Neural cell (in vitro differentiated cells): Measurements from ENCODE around the gene GJB2. TPM values are rescaled to one million over a fixed set of nuclear protein-coding genes. Genes with fewer than 3 reads are reported as not detected.

Source experiments
- H2AFZ ChIP-seq: fragments of 200-600, 300-800 bp; sonication (generic), shearing (Covaris generic); 2 replicates; pipeline ENCODE4 v1.6.0; 2014; ENCODE audit warnings: low read depth, mild to moderate bottlenecking, antibody characterized with exemption, low read length, moderate library complexity
- H3F3A ChIP-seq: fragments of 200-600 bp; shearing (Covaris generic); 2 replicates; pipeline ENCODE4 v1.6.1; 2016; ENCODE audit warnings: mild to moderate bottlenecking, moderate library complexity, mixed read lengths, antibody characterized with exemption, low read length; ENCODE audit not compliant: insufficient read depth, poor library complexity, severe bottlenecking
- H3K27ac ChIP-seq: fragments of 200-600, 300-800 bp; sonication (generic), shearing (Covaris generic); 2 replicates; pipeline ENCODE4 v1.5.1; 2014; ENCODE audit warnings: mild to moderate bottlenecking, low read length, moderate library complexity
- H3K27me3 ChIP-seq: fragments of 300-800, 200-600 bp; sonication (generic), shearing (Covaris generic); 2 replicates; pipeline ENCODE4 v1.6.0; 2014; ENCODE audit warnings: mild to moderate bottlenecking, low read depth, low read length, moderate library complexity; ENCODE audit not compliant: insufficient read depth
- H3K36me3 ChIP-seq: fragments of 300-800, 200-600 bp; sonication (generic), shearing (Covaris generic); 2 replicates; pipeline ENCODE4 v1.5.1; 2014; ENCODE audit warnings: mild to moderate bottlenecking, antibody characterized with exemption, low read length, moderate library complexity; ENCODE audit not compliant: insufficient read depth
- H3K4me2 ChIP-seq: fragments of 300-800, 200-600 bp; sonication (generic), shearing (Covaris generic); 2 replicates; pipeline ENCODE4 v1.6.0; 2014; ENCODE audit warnings: mild to moderate bottlenecking, low read length
- H3K4me3 ChIP-seq: fragments of 300-800, 200-600 bp; sonication (generic), shearing (Covaris generic); 2 replicates; pipeline ENCODE4 v1.5.1; 2014; ENCODE audit warnings: mild to moderate bottlenecking, low read length, moderate library complexity
- H3K79me2 ChIP-seq: fragments of 200-600 bp; shearing (Covaris generic); replicated peaks from 2 replicates; pipeline ENCODE4 v1.6.0; 2014; ENCODE audit warnings: mild to moderate bottlenecking, low read length, moderate library complexity; ENCODE audit not compliant: insufficient read depth
- H3K9ac ChIP-seq: fragments of 300-800, 200-600 bp; sonication (generic), shearing (Covaris generic); 2 replicates; pipeline ENCODE4 v1.6.1; 2016; ENCODE audit warnings: mild to moderate bottlenecking, low read length, mixed read lengths
- H3K9me2 ChIP-seq: fragments of 200-600 bp; shearing (Covaris generic); 2 replicates; pipeline ENCODE4 v1.6.1; 2016; ENCODE audit warnings: mild to moderate bottlenecking, low read length, mixed read lengths; ENCODE audit not compliant: insufficient read depth
- H3K9me3 ChIP-seq: fragments of 200-600, 300-800 bp; sonication (generic), shearing (Covaris generic); 2 replicates; pipeline ENCODE4 v1.6.1; 2016; ENCODE audit warnings: mild to moderate bottlenecking, mixed run types, low read length, moderate library complexity, mixed read lengths
- H4K20me1 ChIP-seq: fragments of 200-600 bp; shearing (Covaris generic); 2 replicates; pipeline ENCODE4 v1.6.1; 2016; ENCODE audit warnings: mild to moderate bottlenecking, mixed run types; ENCODE audit not compliant: insufficient read depth
- EP300 ChIP-seq: fragments of 450-650 bp; conservative IDR thresholded peaks from 2 replicates; pipeline ENCODE4 v1.6.1; 2014; ENCODE audit warnings: antibody characterized with exemption, mild to moderate bottlenecking, moderate library complexity; ENCODE audit not compliant: poor library complexity, severe bottlenecking
- EZH2 ChIP-seq: fragments of 200-600, 300-800 bp; shearing (Covaris generic), sonication (generic); IDR thresholded peaks from 2 replicates; pipeline ENCODE4 v1.6.1; 2014; ENCODE audit warnings: antibody characterized with exemption, low read length, borderline replicate concordance, mild to moderate bottlenecking; ENCODE audit not compliant: insufficient read depth, poor library complexity, severe bottlenecking
- MXI1 ChIP-seq: fragments of 450-650 bp; conservative IDR thresholded peaks from 2 replicates; pipeline ENCODE4 v1.6.1; 2014; ENCODE audit warnings: antibody characterized with exemption, mild to moderate bottlenecking; ENCODE audit not compliant: poor library complexity, severe bottlenecking
- POLR2AphosphoS5 ChIP-seq: IDR thresholded peaks from 2 replicates; pipeline ENCODE4 v1.6.1; 2012
- RAD21 ChIP-seq: fragments of 450-650 bp; conservative IDR thresholded peaks from 2 replicates; pipeline ENCODE4 v1.6.1; 2014; ENCODE audit warnings: antibody characterized with exemption, mild to moderate bottlenecking, moderate library complexity
- REST ChIP-seq: IDR thresholded peaks from 2 replicates; pipeline ENCODE4 v1.6.1; 2012; ENCODE audit warnings: borderline replicate concordance
- SMC3 ChIP-seq: fragments of 450-650 bp; conservative IDR thresholded peaks from 2 replicates; pipeline ENCODE4 v1.6.1; 2014; ENCODE audit warnings: antibody characterized with exemption, mild to moderate bottlenecking, moderate library complexity; ENCODE audit not compliant: poor library complexity
- TAF1 ChIP-seq: IDR thresholded peaks from 2 replicates; pipeline ENCODE4 v1.6.1; 2012; ENCODE audit warnings: low read depth
- polyA plus RNA-seq: library from polyadenylated mRNA; depleted of rRNA; stranded (reverse); fragments of >200 nt; gene quantifications from 2 replicates; pipeline ENCODE4 v1.2.3, GENCODE V29; 2014
- TF ChIP-seq, protein P1 (sequence below): fragments of 450-650 bp; IDR thresholded peaks from 2 replicates; pipeline ENCODE4 v1.5.1; 2014; ENCODE audit warnings: antibody characterized with exemption, mild to moderate bottlenecking, moderate library complexity; ENCODE audit not compliant: poor library complexity, severe bottlenecking

GJB2 gene
- polyA plus RNA-seq, 1 donor from 2014 or later: not detected

- Histone ChIP-seq H3K9me2 (no peaks in the 10 kb centered on the region), H4K20me1 (no peaks in the 10 kb centered on the region), H3K4me2 (no peak overlapping the region), H3K36me3 (no peaks in the 10 kb centered on the region), H3K27me3 (no peaks in the 10 kb centered on the region), H2AFZ (no peak overlapping the region), H3K27ac (no peak overlapping the region), H3K9me3 (peaks cover 4% of the 10 kb centered on the region), H3K4me3 (no peak overlapping the region), H3F3A (no peaks in the 10 kb centered on the region), H3K9ac (no peak overlapping the region), H3K79me2 (no peaks in the 10 kb centered on the region)
- TF ChIP-seq EZH2 (no peak), TAF1 (no peak), POLR2AphosphoS5 (no peak), EP300 (no peak), REST (no peak), SMC3 (no peak), RAD21 (no peak), MXI1 (no peak)
- TF ChIP-seq, protein P1, sequence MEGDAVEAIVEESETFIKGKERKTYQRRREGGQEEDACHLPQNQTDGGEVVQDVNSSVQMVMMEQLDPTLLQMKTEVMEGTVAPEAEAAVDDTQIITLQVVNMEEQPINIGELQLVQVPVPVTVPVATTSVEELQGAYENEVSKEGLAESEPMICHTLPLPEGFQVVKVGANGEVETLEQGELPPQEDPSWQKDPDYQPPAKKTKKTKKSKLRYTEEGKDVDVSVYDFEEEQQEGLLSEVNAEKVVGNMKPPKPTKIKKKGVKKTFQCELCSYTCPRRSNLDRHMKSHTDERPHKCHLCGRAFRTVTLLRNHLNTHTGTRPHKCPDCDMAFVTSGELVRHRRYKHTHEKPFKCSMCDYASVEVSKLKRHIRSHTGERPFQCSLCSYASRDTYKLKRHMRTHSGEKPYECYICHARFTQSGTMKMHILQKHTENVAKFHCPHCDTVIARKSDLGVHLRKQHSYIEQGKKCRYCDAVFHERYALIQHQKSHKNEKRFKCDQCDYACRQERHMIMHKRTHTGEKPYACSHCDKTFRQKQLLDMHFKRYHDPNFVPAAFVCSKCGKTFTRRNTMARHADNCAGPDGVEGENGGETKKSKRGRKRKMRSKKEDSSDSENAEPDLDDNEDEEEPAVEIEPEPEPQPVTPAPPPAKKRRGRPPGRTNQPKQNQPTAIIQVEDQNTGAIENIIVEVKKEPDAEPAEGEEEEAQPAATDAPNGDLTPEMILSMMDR: no peak
These were observed 29.0 kb upstream of the GJB2 start for GRCh38 chr13:20221772-20222171.

GRCh38 chr13:20219577-20219976 is 26.8 kb upstream of the GJB2 start:
- Histone ChIP-seq H3K9ac (no peak overlapping the region), H4K20me1 (no peaks in the 10 kb centered on the region), H3K9me3 (peaks cover 4% of the 10 kb centered on the region), H3K27ac (no peak overlapping the region), H3K9me2 (no peaks in the 10 kb centered on the region), H2AFZ (no peak overlapping the region), H3K79me2 (no peaks in the 10 kb centered on the region), H3K4me2 (no peak overlapping the region), H3F3A (no peaks in the 10 kb centered on the region), H3K36me3 (no peaks in the 10 kb centered on the region), H3K4me3 (no peak overlapping the region), H3K27me3 (no peaks in the 10 kb centered on the region)
- TF ChIP-seq SMC3 (no peak), REST (no peak)
